PC-3 (cell line): ENCODE data around the gene USP38. TPM values are rescaled to one million over a fixed set of nuclear protein-coding genes. Genes with fewer than 3 reads are reported as not detected.

Experiments
- ATAC-seq: fragments of 200-7000 bp; cut with Tn5 transposase; 2 replicates; pipeline ENCODE4 v1.9.1; 2020; ENCODE audit warnings: mild to moderate bottlenecking, moderate library complexity
- BruUV-seq: library from RNA; stranded (reverse); fragments of 400-500 nt; replicated peaks from 2 replicates; lab custom pipeline; 2021; lab: Mats Ljungman, UMichigan
- CTCF ChIA-PET: fragments of 300-600 bp; sonication (Branson Sonifier 250); formaldehyde crosslinking; loops from one replicate; lab custom pipeline; 2022; ENCODE audit warnings: antibody characterized with exemption; lab: Charles Lee
- POLR2A ChIA-PET: fragments of 300-600 bp; sonication (Branson Sonifier 250); formaldehyde crosslinking; loops from one replicate; lab custom pipeline; 2022; ENCODE audit warnings: antibody characterized with exemption; ENCODE audit not compliant: unreplicated experiment; lab: Charles Lee
- DNase-seq: peaks from one replicate; pipeline ENCODE4 v3.0.0-alpha.2; 2015
- H2AFZ ChIP-seq: fragments of 300-600 bp; sonication (generic); 2 replicates; pipeline ENCODE4 v1.6.0; 2016; ENCODE audit warnings: antibody characterized with exemption, low read length
- H3F3A ChIP-seq: fragments of 300-600 bp; sonication (generic); one replicate; pipeline ENCODE4 v1.6.0; 2017; ENCODE audit warnings: antibody characterized with exemption, low read length, control low read depth, mild to moderate bottlenecking; ENCODE audit not compliant: unreplicated experiment
- H3K27ac ChIP-seq: fragments of 300-600 bp; sonication (generic); 2 replicates; pipeline ENCODE4 v1.5.1; 2016; ENCODE audit warnings: mild to moderate bottlenecking, low read length
- H3K27me3 ChIP-seq: fragments of 300-600 bp; sonication (generic); 2 replicates; pipeline ENCODE4 v1.6.1; 2016; ENCODE audit warnings: low read length, mixed read lengths
- H3K36me3 ChIP-seq: fragments of 300-600 bp; sonication (generic); 2 replicates; pipeline ENCODE4 v1.6.1; 2016; ENCODE audit warnings: low read depth, mixed run types, low read length, mixed read lengths
- H3K4me1 ChIP-seq: fragments of 300-600 bp; sonication (generic); 2 replicates; pipeline ENCODE4 v1.5.1; 2016; ENCODE audit warnings: low read length; ENCODE audit not compliant: insufficient read depth
- H3K4me2 ChIP-seq: fragments of 300-600 bp; sonication (generic); 2 replicates; pipeline ENCODE4 v1.6.0; 2016; ENCODE audit warnings: low read length
- H3K4me3 ChIP-seq: fragments of 300-600 bp; sonication (generic); 2 replicates; pipeline ENCODE4 v1.5.1; 2016; ENCODE audit warnings: mild to moderate bottlenecking, low read length, mixed read lengths
- H3K79me2 ChIP-seq: fragments of 300-600 bp; sonication (generic); 2 replicates; pipeline ENCODE4 v1.6.1; 2017; ENCODE audit warnings: low read length, mixed read lengths
- H3K9ac ChIP-seq: fragments of 300-600 bp; sonication (generic); 2 replicates; pipeline ENCODE4 v1.6.0; 2016; ENCODE audit warnings: mild to moderate bottlenecking, low read length
- H3K9me2 ChIP-seq: fragments of 300-600 bp; sonication (generic); replicated peaks from 2 replicates; pipeline ENCODE4 v1.6.1; 2016; ENCODE audit warnings: mixed run types, low read length, mixed read lengths
- H3K9me3 ChIP-seq: fragments of 300-600 bp; sonication (generic); 2 replicates; pipeline ENCODE4 v1.6.1; 2016; ENCODE audit warnings: low read length, mixed read lengths
- H4K20me1 ChIP-seq: fragments of 300-600 bp; sonication (generic); 2 replicates; pipeline ENCODE4 v1.6.1; 2016; ENCODE audit warnings: low read length, mixed read lengths
- EZH2 ChIP-seq: fragments of 300-600 bp; sonication (generic); IDR thresholded peaks from one replicate; pipeline ENCODE4 v1.6.1; 2017; ENCODE audit warnings: antibody characterized with exemption, mild to moderate bottlenecking, low read length; ENCODE audit not compliant: unreplicated experiment
- EZH2phosphoT487 ChIP-seq: fragments of 300-600 bp; sonication (generic); IDR thresholded peaks from 2 replicates; pipeline ENCODE4 v1.6.1; 2018; ENCODE audit warnings: mild to moderate bottlenecking, antibody characterized with exemption, low read length, borderline replicate concordance
- intact Hi-C: fragments of 100-400 bp; cut with micrococcal nuclease; formaldehyde crosslinking; loops from 2 replicates; pipeline ENCODE4 v1.9.0; 2023
- total RNA-seq: library from RNA; depleted of rRNA; stranded (reverse); fragments of >200 nt; gene quantifications from 2 replicates; pipeline ENCODE4 v1.2.3, GENCODE V29; 2014; rRNA removed
- TF ChIP-seq, protein P1 (sequence below): fragments of 300-600 bp; sonication (generic); conservative IDR thresholded peaks from 2 replicates; pipeline ENCODE4 v1.5.1; 2017; ENCODE audit warnings: antibody characterized with exemption, low read depth, mild to moderate bottlenecking, low read length

The USP38 gene
- total RNA-seq, 1 experiment from 2014 or later: 21.5 TPM

DNA sequence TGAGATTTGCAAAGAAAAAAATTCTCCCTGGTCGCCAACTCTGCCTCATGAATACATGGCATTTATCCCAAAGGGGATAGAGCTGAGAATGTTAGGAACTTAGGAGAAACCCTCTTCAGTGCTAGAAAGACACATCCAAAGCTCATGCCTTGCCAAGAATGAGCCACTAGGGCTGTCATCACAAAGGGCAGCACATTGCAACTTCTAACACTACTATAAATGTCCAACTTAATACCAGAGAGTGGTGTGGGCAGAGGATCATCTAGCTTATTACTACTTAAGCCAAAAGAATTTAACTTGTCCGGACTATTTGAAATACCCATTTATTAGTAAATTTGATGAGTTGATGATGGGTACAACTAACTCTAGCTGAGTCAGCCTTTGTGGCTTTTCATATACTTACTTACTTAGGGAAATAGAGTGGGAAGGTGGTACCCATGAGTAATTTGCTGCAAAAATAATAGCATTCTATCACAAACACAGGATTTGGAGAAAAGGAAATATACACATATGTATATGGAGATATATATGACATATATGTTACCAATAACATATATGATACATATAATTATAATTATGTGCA, 85.6 kb downstream of the USP38 start:
- TF ChIP-seq, protein P1, sequence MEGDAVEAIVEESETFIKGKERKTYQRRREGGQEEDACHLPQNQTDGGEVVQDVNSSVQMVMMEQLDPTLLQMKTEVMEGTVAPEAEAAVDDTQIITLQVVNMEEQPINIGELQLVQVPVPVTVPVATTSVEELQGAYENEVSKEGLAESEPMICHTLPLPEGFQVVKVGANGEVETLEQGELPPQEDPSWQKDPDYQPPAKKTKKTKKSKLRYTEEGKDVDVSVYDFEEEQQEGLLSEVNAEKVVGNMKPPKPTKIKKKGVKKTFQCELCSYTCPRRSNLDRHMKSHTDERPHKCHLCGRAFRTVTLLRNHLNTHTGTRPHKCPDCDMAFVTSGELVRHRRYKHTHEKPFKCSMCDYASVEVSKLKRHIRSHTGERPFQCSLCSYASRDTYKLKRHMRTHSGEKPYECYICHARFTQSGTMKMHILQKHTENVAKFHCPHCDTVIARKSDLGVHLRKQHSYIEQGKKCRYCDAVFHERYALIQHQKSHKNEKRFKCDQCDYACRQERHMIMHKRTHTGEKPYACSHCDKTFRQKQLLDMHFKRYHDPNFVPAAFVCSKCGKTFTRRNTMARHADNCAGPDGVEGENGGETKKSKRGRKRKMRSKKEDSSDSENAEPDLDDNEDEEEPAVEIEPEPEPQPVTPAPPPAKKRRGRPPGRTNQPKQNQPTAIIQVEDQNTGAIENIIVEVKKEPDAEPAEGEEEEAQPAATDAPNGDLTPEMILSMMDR: no peak
- TF ChIP-seq EZH2phosphoT487 (no peak), EZH2 (no peak)
- Histone ChIP-seq H3K36me3 (no peaks in the 10 kb centered on the region), H3K9me3 (peaks cover 11% of the 10 kb centered on the region; the same call in 1 of the 2 replicates), H3K9me2 (no peaks in the 10 kb centered on the region), H4K20me1 (no peaks in the 10 kb centered on the region), H3K27me3 (no peaks in the 10 kb centered on the region), H3F3A (no peaks in the 10 kb centered on the region), H3K79me2 (no peaks in the 10 kb centered on the region), H2AFZ (no peak overlapping the region), H3K9ac (no peak overlapping the region), H3K27ac (no peak overlapping the region), H3K4me3 (no peak overlapping the region), H3K4me2 (no peak overlapping the region), H3K4me1 (peaks cover 11% of the 10 kb centered on the region)
- CTCF ChIA-PET: no interaction called here
- intact Hi-C loops: no loop called here
- ATAC-seq: no peak
- BruUV-seq: no TSS peak
- POLR2A ChIA-PET: no interaction called here
- no peak for DNase-seq

Other genes with a start within 250 kb of the USP38 start
- 3.3 and 4.9 TPM in 2 replicates for gene GAB1, start 152.0 kb downstream of the USP38 start, total RNA-seq